SK-N-SH (cell line): ENCODE data around the gene TBC1D2. TPM values are rescaled to one million over a fixed set of nuclear protein-coding genes. Genes with fewer than 3 reads are reported as not detected.

Source experiments
- CTCF ChIA-PET: fragments of 300-600, 350-600 bp; formaldehyde crosslinking; extraction: SDS; loops from one replicate; lab custom pipeline; 2021; lab: Yijun Ruan, JAX
- POLR2A ChIA-PET: fragments of 350-600 bp; sonication (Branson Sonifier 250); formaldehyde crosslinking; extraction: SDS; loops from one replicate; lab custom pipeline; 2020; ENCODE audit warnings: antibody characterized with exemption, inconsistent platforms; lab: Yijun Ruan, JAX
- DNase-seq: peaks from one replicate; pipeline ENCODE4 v3.0.0; 2012
- H2AFZ ChIP-seq: fragments of 200-600 bp; sonication (generic); 2 replicates; pipeline ENCODE4 v1.8.1; 2016; ENCODE audit warnings: antibody characterized with exemption, mild to moderate bottlenecking, low read depth
- H3F3A ChIP-seq: fragments of 200-600 bp; sonication (generic); replicated peaks from 2 replicates; pipeline ENCODE3; 2016; ENCODE audit warnings: antibody characterized with exemption, mild to moderate bottlenecking; ENCODE audit not compliant: insufficient read depth
- H3K27ac ChIP-seq, 2 experiments: fragments of 200-500 bp in 1 of 2; fragments of 200-600 bp in 1 of 2; sonication (Bioruptor generic) in 1 of 2; sonication (generic), shearing (Covaris generic) in 1 of 2; 2 replicates each; pipeline versions ENCODE4 v1.5.1 to v1.6.1; 2014 to 2016; ENCODE audit warnings: low read depth in 2 of 2, inconsistent platforms in 1 of 2, low read length in 1 of 2, mild to moderate bottlenecking in 1 of 2, mixed read lengths in 1 of 2
- H3K27me3 ChIP-seq: fragments of 200-600 bp; sonication (generic), shearing (Covaris generic); 2 replicates; pipeline ENCODE4 v1.6.1; 2016; ENCODE audit warnings: mixed run types; ENCODE audit not compliant: insufficient read depth
- H3K36me3 ChIP-seq, 2 experiments: fragments of 200-500 bp in 1 of 2; fragments of 200-600 bp in 1 of 2; sonication (Bioruptor generic) in 1 of 2; sonication (generic) in 1 of 2; replicated peaks in 1 of 2; 2 replicates each; pipeline versions ENCODE3 to v1.5.1; 2014 to 2016; ENCODE audit warnings: low read length in 1 of 2, mild to moderate bottlenecking in 1 of 2; ENCODE audit not compliant: insufficient read depth in 2 of 2, control insufficient read depth in 1 of 2
- H3K4me1 ChIP-seq, 2 experiments: fragments of 200-500 bp in 1 of 2; fragments of 200-600 bp in 1 of 2; sonication (Bioruptor generic) in 1 of 2; sonication (generic), shearing (Covaris generic) in 1 of 2; 2 replicates each; pipeline versions ENCODE4 v1.5.1 to v1.6.1; 2014 to 2016; ENCODE audit warnings: low read depth in 1 of 2, low read length in 1 of 2, mixed run types in 1 of 2; ENCODE audit not compliant: insufficient read depth in 2 of 2, control insufficient read depth in 1 of 2
- H3K4me2 ChIP-seq: fragments of 200-600 bp; sonication (generic), shearing (Covaris generic); 2 replicates; pipeline ENCODE4 v1.6.1; 2017; ENCODE audit warnings: mixed run types
- H3K4me3 ChIP-seq, 2 experiments: fragments of 200-500 bp in 1 of 2; fragments of 200-600 bp in 1 of 2; sonication (Bioruptor generic) in 1 of 2; sonication (generic), shearing (Covaris generic) in 1 of 2; 2 replicates each; pipeline versions ENCODE4 v1.5.1 to v1.8.1; 2014 to 2016; ENCODE audit warnings: low read depth in 2 of 2, inconsistent platforms in 1 of 2, low read length in 1 of 2, mild to moderate bottlenecking in 1 of 2, mixed read lengths in 1 of 2, moderate library complexity in 1 of 2
- H3K79me2 ChIP-seq: fragments of 200-600 bp; sonication (generic); 2 replicates; pipeline ENCODE4 v1.8.1; 2017; ENCODE audit warnings: mild to moderate bottlenecking; ENCODE audit not compliant: insufficient read depth
- H3K9ac ChIP-seq: fragments of 200-600 bp; sonication (generic); 2 replicates; pipeline ENCODE4 v1.6.1; 2017; ENCODE audit warnings: mixed run types
- H3K9me2 ChIP-seq: fragments of 200-600 bp; sonication (generic); 2 replicates; pipeline ENCODE4 v1.6.1; 2017; ENCODE audit warnings: mixed run types
- H3K9me3 ChIP-seq: fragments of 200-600 bp; sonication (generic); 2 replicates; pipeline ENCODE4 v1.6.1; 2017; ENCODE audit warnings: mixed run types, mild to moderate bottlenecking, moderate library complexity
- H4K20me1 ChIP-seq: fragments of 200-600 bp; sonication (generic); 2 replicates; pipeline ENCODE4 v1.6.1; 2017; ENCODE audit warnings: mild to moderate bottlenecking, mixed run types; ENCODE audit not compliant: insufficient read depth
- ELF1 ChIP-seq: IDR thresholded peaks from 2 replicates; pipeline ENCODE4 v1.4.0; 2012
- FOSL2 ChIP-seq: IDR thresholded peaks from 2 replicates; pipeline ENCODE4 v1.4.0; 2012; ENCODE audit warnings: low read depth, mild to moderate bottlenecking, moderate library complexity, borderline replicate concordance
- FOXJ3 ChIP-seq: sonication (generic); formaldehyde crosslinking; IDR thresholded peaks from 2 replicates; pipeline ENCODE4 v1.5.1; 2020; ENCODE audit warnings: mild to moderate bottlenecking, missing genetic modification reagents
- FOXM1 ChIP-seq: IDR thresholded peaks from 2 replicates; pipeline ENCODE4 v1.4.0; 2012; ENCODE audit warnings: low read depth, mild to moderate bottlenecking
- JUND ChIP-seq: IDR thresholded peaks from 2 replicates; pipeline ENCODE4 v1.4.0; 2012
- MXI1 ChIP-seq: IDR thresholded peaks from 2 replicates; pipeline ENCODE4 v1.6.1; 2012; ENCODE audit warnings: mild to moderate bottlenecking, low read depth, low read length, improper control_type of control experiment
- NRF1 ChIP-seq: IDR thresholded peaks from 2 replicates; pipeline ENCODE4 v1.6.1; 2012; ENCODE audit warnings: low read depth, mild to moderate bottlenecking, low read length
- PBX3 ChIP-seq: IDR thresholded peaks from 2 replicates; pipeline ENCODE4; 2012
- RFX5 ChIP-seq: IDR thresholded peaks from 2 replicates; pipeline ENCODE4 v1.6.1; 2012; ENCODE audit warnings: mild to moderate bottlenecking, improper control_type of control experiment, low read length
- SMC3 ChIP-seq: IDR thresholded peaks from 2 replicates; pipeline ENCODE4 v1.6.1; 2012; ENCODE audit warnings: low read depth, low read length, improper control_type of control experiment
- TEAD4 ChIP-seq: IDR thresholded peaks from 2 replicates; pipeline ENCODE4 v1.4.0; 2012; ENCODE audit warnings: mild to moderate bottlenecking, borderline replicate concordance; ENCODE audit not compliant: insufficient read depth
- USF1 ChIP-seq: IDR thresholded peaks from 2 replicates; pipeline ENCODE4 v1.4.0; 2012; ENCODE audit warnings: low read depth, borderline replicate concordance
- YY1 ChIP-seq: IDR thresholded peaks from 2 replicates; pipeline ENCODE4 v1.4.0; 2012; ENCODE audit warnings: low read depth, mild to moderate bottlenecking
- WGBS: methylation state at CpG from one replicate; pipeline ENCODE4 v1.1.6; 2017; ENCODE audit warnings: low lambda C conversion rate; 5-methylcytosine and 5-hydroxymethylcytosine counted together
- polyA plus RNA-seq, 3 experiments: library from polyadenylated mRNA; depleted of rRNA; stranded (reverse); fragments of >200 nt; gene quantifications; 2 replicates each; pipeline ENCODE4 v1.2.3, GENCODE V29; 2012
- TF ChIP-seq, protein P1 (sequence below): fragments of 150-350 bp; IDR thresholded peaks from 2 replicates; pipeline ENCODE4 v1.6.1; 2017; ENCODE audit warnings: antibody characterized with exemption, low read length, low read depth, borderline replicate concordance

Gene TBC1D2
- polyA plus RNA-seq, 1 of the 3 experiments (the other 2 are of a cell fraction), result 5.6 TPM

- H3K9me3 ChIP-seq, result no peaks in the 10 kb centered on the region
- ChIA-PET POLR2A (interaction anchor here (0.6 to 1.2 kb wide), 3 partner anchors 62 to 118 kb away, joined by 3 to 5 read pairs (median 3); partner anchors contain the start of gene TBC1D2), CTCF (interaction anchor here (0.6 to 2.7 kb wide), 17 partner anchors 8 to 582 kb away, joined by 3 to 23 read pairs (median 4); partner anchors contain the start of genes TBC1D2 and TRIM14)
- H3K79me2 ChIP-seq, result no peaks in the 10 kb centered on the region
- TF ChIP-seq NRF1 (no peak), PBX3 (no peak), SMC3 (no peak), FOSL2 (no peak), ELF1 (no peak), FOXJ3 (CRISPR knock-in tag) (no peak), JUND (no peak), TEAD4 (no peak), RFX5 (no peak), YY1 (no peak), MXI1 (no peak), USF1 (no peak), FOXM1 (no peak)
- TF ChIP-seq, protein P1, sequence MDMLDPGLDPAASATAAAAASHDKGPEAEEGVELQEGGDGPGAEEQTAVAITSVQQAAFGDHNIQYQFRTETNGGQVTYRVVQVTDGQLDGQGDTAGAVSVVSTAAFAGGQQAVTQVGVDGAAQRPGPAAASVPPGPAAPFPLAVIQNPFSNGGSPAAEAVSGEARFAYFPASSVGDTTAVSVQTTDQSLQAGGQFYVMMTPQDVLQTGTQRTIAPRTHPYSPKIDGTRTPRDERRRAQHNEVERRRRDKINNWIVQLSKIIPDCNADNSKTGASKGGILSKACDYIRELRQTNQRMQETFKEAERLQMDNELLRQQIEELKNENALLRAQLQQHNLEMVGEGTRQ, result no peak
- 86% methylated on average over 8 of the region's 8 CpGs for WGBS
- H3K27ac ChIP-seq, result peak overlapping the region; percentile 36 to 74; a peak in 2 of 4 replicates
- H2AFZ ChIP-seq, result peak overlapping the region; percentile 87
- H3K9me2 ChIP-seq, result no peaks in the 10 kb centered on the region
- peak overlapping the region; percentile 62; the same call in 1 of the 2 replicates for H3K9ac ChIP-seq
- H3K4me2 ChIP-seq, result peak overlapping the region; percentile 91
- peak overlapping the region; percentile 73 to 76 for H3K4me3 ChIP-seq
- H3K27me3 ChIP-seq, result no peaks in the 10 kb centered on the region
- H3F3A ChIP-seq, result no peaks in the 10 kb centered on the region
- no peak for DNase-seq
- H4K20me1 ChIP-seq, result no peaks in the 10 kb centered on the region
- H3K36me3 ChIP-seq, result no peaks in the 10 kb centered on the region
- H3K4me1 ChIP-seq, result peaks cover 0 to 11% of the 10 kb centered on the region in 2 experiments; a peak in 1 of 4 replicates
Measured at GRCh38 chr9:98193336-98193944, 62.0 kb downstream of the TBC1D2 start.
